GM18505 (cell line): ENCODE results near the gene PRKAG2.

Experiments used
- ATAC-seq: cut with Tn5 transposase; IDR thresholded peaks from one replicate; pipeline ENCODE4 v1.9.1; 2021; ENCODE audit not compliant: unreplicated experiment
- POLR2A ChIP-seq: IDR thresholded peaks from 4 replicates; pipeline ENCODE4 v1.6.1; 2011; ENCODE audit warnings: borderline replicate concordance; ENCODE audit not compliant: insufficient read depth, insufficient read length; ENCODE audit errors: extremely low read depth

PRKAG2 gene

GRCh38 chr7:151611878-151612277 is 265.0 kb downstream of the PRKAG2 start:
- TF ChIP-seq POLR2A = no peak
- ATAC-seq = no peak

- no peak for ATAC-seq
- no peak for TF ChIP-seq POLR2A
Observed at GRCh38 chr7:151611041-151611440, 265.9 kb downstream of the PRKAG2 start.

DNA sequence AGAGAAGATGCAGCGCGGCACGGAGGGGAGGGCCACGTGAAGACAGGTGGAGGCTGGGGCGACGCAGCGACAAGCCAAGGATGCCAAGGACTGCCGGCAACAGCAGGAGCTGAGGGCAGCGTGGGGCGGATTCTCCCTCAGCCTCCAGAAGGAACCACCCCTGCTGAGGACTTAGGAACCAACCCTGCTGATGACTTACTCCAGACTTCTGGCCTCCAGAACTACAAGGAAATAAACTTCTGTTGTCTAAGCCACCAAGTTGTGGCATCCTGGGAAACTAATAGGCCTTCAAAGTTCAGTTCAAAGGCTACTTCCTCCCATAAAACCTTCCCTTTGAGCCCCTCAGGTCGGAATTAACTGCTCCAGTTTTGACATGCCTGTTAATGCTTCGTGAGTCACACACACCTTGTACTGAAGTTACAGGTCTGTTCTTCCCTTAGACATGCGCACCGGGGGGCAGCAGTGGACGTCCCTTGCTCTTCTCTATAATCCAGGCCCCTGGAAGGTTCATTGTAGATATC is 268.8 kb downstream of the PRKAG2 start:
- TF ChIP-seq POLR2A = no peak
- ATAC-seq = no peak

DNA sequence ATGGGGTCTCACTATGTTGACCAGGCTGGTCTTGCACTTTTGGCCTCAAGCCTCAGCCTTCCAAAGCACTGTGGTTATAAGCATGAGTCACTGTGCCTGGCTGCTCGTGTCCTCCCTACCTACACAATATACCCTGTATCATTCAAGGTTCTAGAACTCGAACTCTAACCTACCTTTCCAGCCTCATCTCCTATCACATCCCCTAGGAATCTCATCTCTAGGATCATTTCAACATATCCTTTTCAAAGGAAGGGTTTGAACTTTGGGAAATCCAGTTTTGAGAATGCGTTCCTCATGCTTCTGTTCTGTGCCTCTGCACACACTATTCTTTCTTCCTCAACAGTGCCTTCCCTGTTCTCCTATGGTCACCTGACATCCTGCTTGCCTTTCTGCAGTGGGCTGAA is 269.4 kb downstream of the PRKAG2 start:
- no peak for ATAC-seq
- no peak for TF ChIP-seq POLR2A

DNA sequence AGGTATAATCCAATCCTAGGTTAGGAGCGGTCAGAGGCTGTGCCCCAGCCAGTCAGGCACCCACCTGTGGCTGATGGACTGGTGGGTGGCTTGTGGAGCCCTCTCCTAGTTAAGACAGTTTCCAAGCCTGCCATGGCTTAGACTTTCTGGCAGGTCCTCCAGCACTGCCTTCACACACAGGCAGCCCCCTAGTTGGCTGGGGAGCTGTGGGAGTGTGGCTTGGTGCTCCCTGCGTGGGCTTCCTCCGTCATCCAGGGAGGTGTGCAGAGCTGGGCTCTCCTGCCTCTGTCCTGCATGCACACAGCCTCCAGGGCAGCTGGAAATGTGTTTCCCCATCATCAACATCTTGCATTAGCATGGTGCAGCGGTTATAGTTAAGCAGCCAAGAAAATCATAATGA is 273.0 kb downstream of the PRKAG2 start:
- no peak for TF ChIP-seq POLR2A

GRCh38 chr7:151601521-151602305 is 275.2 kb downstream of the PRKAG2 start:
- no peak for ATAC-seq
- TF ChIP-seq POLR2A = no peak

More for the DNA sequence above, 273.0 kb downstream of the PRKAG2 start:
- ATAC-seq = no peak

GRCh38 chr7:151600331-151600730 is 276.6 kb downstream of the PRKAG2 start:
- no peak for TF ChIP-seq POLR2A
- no peak for ATAC-seq

GRCh38 chr7:151599401-151600227 is 277.3 kb downstream of the PRKAG2 start:
- TF ChIP-seq POLR2A = no peak
- no peak for ATAC-seq

DNA sequence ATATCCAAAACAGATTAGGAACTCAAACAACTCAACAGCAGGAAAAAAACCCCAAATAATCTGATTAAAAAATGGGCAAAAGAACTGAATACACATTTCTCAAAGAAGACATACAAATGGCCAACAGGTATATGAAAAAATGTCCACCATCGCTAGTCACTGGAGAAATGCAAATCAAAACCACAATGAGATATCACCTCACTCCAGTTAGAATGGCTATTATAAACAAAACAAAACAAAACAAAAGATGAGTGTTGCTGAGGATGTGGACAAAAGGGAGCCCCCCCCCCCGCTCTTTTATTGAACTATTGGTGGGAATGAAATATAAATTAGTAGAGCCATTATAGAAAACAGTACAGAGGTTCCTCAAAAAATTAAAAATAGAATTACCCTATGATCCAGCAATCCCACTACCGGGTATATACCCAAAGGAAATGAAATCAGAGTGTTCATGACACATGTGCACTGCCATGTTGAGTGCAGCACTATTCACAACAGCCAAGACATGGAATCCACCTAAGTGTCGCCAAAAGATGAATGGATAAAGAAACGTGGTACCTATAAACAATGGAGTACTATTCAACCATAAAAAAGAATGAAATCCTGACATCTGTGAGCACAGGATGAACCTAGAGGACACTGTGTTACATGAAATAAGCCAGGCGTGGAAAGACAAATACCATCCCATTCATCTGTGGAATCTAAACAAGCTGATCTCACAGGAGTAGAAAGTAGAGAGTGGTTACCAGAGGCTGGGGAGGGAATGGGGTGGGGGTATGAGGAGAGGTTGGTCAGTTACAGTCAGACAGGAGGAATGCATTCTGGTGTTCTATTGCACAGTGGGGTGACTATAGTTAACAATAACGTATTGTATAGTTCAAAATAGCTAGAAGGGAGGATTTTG is 279.1 kb downstream of the PRKAG2 start:
- TF ChIP-seq POLR2A = no peak
- no peak for ATAC-seq

GRCh38 chr7:151595702-151596350 is 281.1 kb downstream of the PRKAG2 start:
- no peak for ATAC-seq
- no peak for TF ChIP-seq POLR2A

GRCh38 chr7:151592868-151593486 is 283.9 kb downstream of the PRKAG2 start:
- ATAC-seq = no peak
- no peak for TF ChIP-seq POLR2A

GRCh38 chr7:151592330-151592729 is 284.6 kb downstream of the PRKAG2 start:
- no peak for TF ChIP-seq POLR2A
- ATAC-seq = no peak
